Measurements from ENCODE around the gene DCBLD1.

The DCBLD1 gene

GRCh38 chr6:117533775-117534174, 51.3 kb downstream of the DCBLD1 start:
- no peak for DNase-seq

- DNase-seq = no peak
Measured at GRCh38 chr6:117534974-117535373, 52.5 kb downstream of the DCBLD1 start.

GRCh38 chr6:117536317-117536716, 53.8 kb downstream of the DCBLD1 start:
- DNase-seq = no peak

GRCh38 chr6:117538615-117539014, 56.1 kb downstream of the DCBLD1 start:
- DNase-seq = no peak

GRCh38 chr6:117540670-117541069, 58.2 kb downstream of the DCBLD1 start:
- no peak for DNase-seq

- no peak for DNase-seq
Measured at GRCh38 chr6:117542493-117542892, 60.0 kb downstream of the DCBLD1 start.

GRCh38 chr6:117544716-117545115, 62.2 kb downstream of the DCBLD1 start:
- no peak for DNase-seq

- DNase-seq = no peak
Measured at GRCh38 chr6:117545161-117545595, 62.7 kb downstream of the DCBLD1 start.

GRCh38 chr6:117546674-117547073, 64.2 kb downstream of the DCBLD1 start:
- DNase-seq = no peak

- peak; percentile 34 to 36 for DNase-seq
Measured at GRCh38 chr6:117547688-117548621, 65.5 kb downstream of the DCBLD1 start.

- DNase-seq = peak in 1 of 2 experiments; percentile 28
Measured at GRCh38 chr6:117548797-117549301, 66.4 kb downstream of the DCBLD1 start.

GRCh38 chr6:117549611-117550010, 67.1 kb downstream of the DCBLD1 start:
- DNase-seq = no peak

- no peak for DNase-seq
Measured at GRCh38 chr6:117550078-117550600, 67.7 kb downstream of the DCBLD1 start.

GRCh38 chr6:117550618-117551242, 68.3 kb downstream of the DCBLD1 start:
- no peak for DNase-seq

GRCh38 chr6:117552618-117553017, 70.1 kb downstream of the DCBLD1 start:
- no peak for DNase-seq

- DNase-seq = no peak
Measured at GRCh38 chr6:117553142-117553541, 70.7 kb downstream of the DCBLD1 start.

GRCh38 chr6:117555262-117555849, 72.9 kb downstream of the DCBLD1 start:
- no peak for DNase-seq

GRCh38 chr6:117555882-117556498, 73.5 kb downstream of the DCBLD1 start:
- DNase-seq = peak; percentile 56 to 67

GRCh38 chr6:117557951-117558350, 75.5 kb downstream of the DCBLD1 start:
- DNase-seq = no peak

GRCh38 chr6:117558818-117559217, 76.3 kb downstream of the DCBLD1 start:
- DNase-seq = no peak

- DNase-seq = no peak
Measured at GRCh38 chr6:117559299-117559698, 76.8 kb downstream of the DCBLD1 start.

GRCh38 chr6:117561128-117561527, 78.7 kb downstream of the DCBLD1 start:
- no peak for DNase-seq

- DNase-seq = no peak
Measured at GRCh38 chr6:117564681-117565080, 82.2 kb downstream of the DCBLD1 start.
